Endothelial cell of umbilical vein (primary cell): Measurements from ENCODE around the gene NPFFR1. TPM values are rescaled to one million over a fixed set of nuclear protein-coding genes. Genes with fewer than 3 reads are reported as not detected.

ENCODE experiments used
- BruUV-seq: library from RNA; stranded (reverse); fragments of 400-500 nt; replicated peaks from 2 replicates; lab custom pipeline; 2021; lab: Mats Ljungman, UMichigan
- CTCF ChIA-PET: fragments of 300-600, 350-600 bp; sonication (Branson Sonifier 250); formaldehyde crosslinking; loops from one replicate; lab custom pipeline; 2021; ENCODE audit warnings: antibody characterized with exemption, inconsistent platforms; lab: Charles Lee
- POLR2A ChIA-PET: fragments of 300-600, 350-600 bp; sonication (Branson Sonifier 250); formaldehyde crosslinking; loops from one replicate; lab custom pipeline; 2021; ENCODE audit warnings: antibody characterized with exemption, inconsistent platforms; lab: Charles Lee
- DNase-seq: peaks from one replicate; pipeline ENCODE4 v3.0.0-alpha.2; 2011; ENCODE audit warnings: low read depth, low spot score
- FAIRE-seq: peaks from 2 replicates; lab custom pipeline; 2011; peaks lifted over from hg19 to GRCh38; lab: Jason Lieb, UNC
- H2AFZ ChIP-seq: 2 replicates; pipeline ENCODE4 v1.6.0; 2012; ENCODE audit warnings: low read depth, low read length, control low read depth, inconsistent platforms
- H3K27ac ChIP-seq: 2 replicates; pipeline ENCODE4 v1.5.1; 2011; ENCODE audit warnings: low read depth, mild to moderate bottlenecking, control low read depth, low read length, moderate library complexity; ENCODE audit not compliant: insufficient read depth
- H3K27me3 ChIP-seq, 2 experiments: 2 replicates each; pipeline versions ENCODE4 v1.6.0 to v1.6.1; 2011; ENCODE audit warnings: low read length in 2 of 2, mixed read lengths in 1 of 2; ENCODE audit not compliant: control insufficient read depth in 2 of 2, insufficient read depth in 2 of 2
- H3K36me3 ChIP-seq, 2 experiments: 2 replicates in 1 of 2; 3 replicates in 1 of 2; pipeline ENCODE4 v1.5.1; 2011; ENCODE audit warnings: low read length in 2 of 2, mild to moderate bottlenecking in 1 of 2, moderate library complexity in 1 of 2; ENCODE audit not compliant: control insufficient read depth in 2 of 2, insufficient read depth in 2 of 2; ENCODE audit errors: extremely low read depth in 1 of 2
- H3K4me1 ChIP-seq: 3 replicates; pipeline ENCODE4 v1.5.1; 2011; ENCODE audit warnings: mild to moderate bottlenecking, low read length; ENCODE audit not compliant: control insufficient read depth, insufficient read depth; ENCODE audit errors: extremely low read depth
- H3K4me2 ChIP-seq: 2 replicates; pipeline ENCODE4 v1.6.1; 2011; ENCODE audit warnings: low read length, control low read depth, mixed read lengths; ENCODE audit not compliant: insufficient read depth
- H3K4me3 ChIP-seq, 3 experiments: fragments of 200-600 bp in 1 of 3; sonication (generic), shearing (Covaris generic) in 1 of 3; replicated peaks in 1 of 3; 2 replicates each; pipeline ENCODE4 v1.5.1; 2011 to 2016; ENCODE audit warnings: control low read depth in 3 of 3, low read length in 3 of 3, mild to moderate bottlenecking in 2 of 3, inconsistent platforms in 1 of 3, low read depth in 1 of 3, moderate library complexity in 1 of 3; ENCODE audit not compliant: insufficient read depth in 1 of 3
- H3K79me2 ChIP-seq: 2 replicates; pipeline ENCODE4 v1.6.0; 2012; ENCODE audit warnings: low read length, inconsistent platforms; ENCODE audit not compliant: control insufficient read depth, insufficient read depth
- H3K9ac ChIP-seq: replicated peaks from 2 replicates; pipeline ENCODE3; 2011; ENCODE audit warnings: low read length, control low read depth; ENCODE audit not compliant: insufficient read depth; ENCODE audit errors: extremely low read depth
- H3K9me1 ChIP-seq: replicated peaks from 3 replicates; pipeline ENCODE4 v1.6.0; 2011; ENCODE audit warnings: mild to moderate bottlenecking, low read length; ENCODE audit not compliant: control insufficient read depth, insufficient read depth; ENCODE audit errors: extremely low read depth
- H3K9me3 ChIP-seq: replicated peaks from 2 replicates; pipeline ENCODE4 v1.5.1; 2012; ENCODE audit warnings: low read length, inconsistent platforms; ENCODE audit not compliant: control insufficient read depth, insufficient read depth
- H4K20me1 ChIP-seq: replicated peaks from 2 replicates; pipeline ENCODE3; 2011; ENCODE audit warnings: mild to moderate bottlenecking, low read length; ENCODE audit not compliant: control insufficient read depth, insufficient read depth; ENCODE audit errors: extremely low read depth
- EZH2 ChIP-seq: IDR thresholded peaks from 2 replicates; pipeline ENCODE4 v1.6.1; 2012; ENCODE audit warnings: borderline replicate concordance, low read depth, mild to moderate bottlenecking, moderate library complexity, low read length, inconsistent platforms; ENCODE audit not compliant: severe bottlenecking
- FOS ChIP-seq: IDR thresholded peaks from 2 replicates; pipeline ENCODE4 v1.6.1; 2011; ENCODE audit warnings: mild to moderate bottlenecking, low read length, moderate library complexity, borderline replicate concordance; ENCODE audit not compliant: insufficient read depth
- GATA2 ChIP-seq: IDR thresholded peaks from 2 replicates; pipeline ENCODE4 v1.7.0; 2011; ENCODE audit warnings: low read depth, mild to moderate bottlenecking, moderate library complexity, mixed read lengths, low read length; ENCODE audit not compliant: insufficient read length, insufficient read depth
- JUN ChIP-seq: IDR thresholded peaks from 2 replicates; pipeline ENCODE4 v1.6.1; 2011; ENCODE audit warnings: borderline replicate concordance, low read depth; ENCODE audit not compliant: insufficient read length, insufficient read depth
- MYC ChIP-seq: IDR thresholded peaks from one replicate; pipeline ENCODE4 v1.6.1; 2011; ENCODE audit warnings: mild to moderate bottlenecking, low read depth, low read length
- POLR2A ChIP-seq: IDR thresholded peaks from 2 replicates; pipeline ENCODE4 v1.6.1; 2012; ENCODE audit warnings: low read depth, mild to moderate bottlenecking, control low read depth, low read length
- POLR2AphosphoS5 ChIP-seq: IDR thresholded peaks from 2 replicates; pipeline ENCODE4 v1.6.1; 2012; ENCODE audit warnings: low read depth, mild to moderate bottlenecking, control low read depth, low read length, moderate library complexity; ENCODE audit not compliant: insufficient read depth
- dilution Hi-C: fragments of 300-500 bp; cut with MboI; formaldehyde crosslinking; loops from one replicate; pipeline ENCODE4 v1.15.0; 2019; ENCODE audit warnings: low sequenced_read_pairs; ENCODE audit not compliant: extremely low pct_ligation_motif_present
- intact Hi-C: fragments of 100-400 bp; cut with micrococcal nuclease; formaldehyde crosslinking; loops from one replicate; pipeline ENCODE4 v1.10.0; 2022
- polyA plus RNA-seq, 4 experiments: library from polyadenylated mRNA; depleted of rRNA in 3 of 4; stranded (reverse) in 3 of 4; unstranded in 1 of 4; fragments of >200 nt; gene quantifications; 2 replicates each; pipeline versions ENCODE4 v1.2.1 to v1.2.3, GENCODE V29; 2011 to 2012; ENCODE audit warnings: missing spikeins in 1 of 4
- total RNA-seq: library from RNA; stranded (reverse); gene quantifications from 2 replicates; pipeline ENCODE4 v1.2.3, GENCODE V29; 2021
- TF ChIP-seq, protein P1 (sequence below), 2 donors: IDR thresholded peaks; 1 replicate in 1 of 2; 2 replicates in 1 of 2; pipeline ENCODE4 v1.5.1; 2011; ENCODE audit warnings: low read length in 2 of 2, mild to moderate bottlenecking in 2 of 2, moderate library complexity in 2 of 2, control low read depth in 1 of 2, inconsistent platforms in 1 of 2, low read depth in 1 of 2; ENCODE audit not compliant: insufficient read depth in 1 of 2; ENCODE audit errors: extremely low read depth in 1 of 2
- TF ChIP-seq, protein P2 (sequence below): IDR thresholded peaks from 2 replicates; pipeline ENCODE4 v1.6.1; 2011; ENCODE audit not compliant: insufficient read depth, insufficient read length

NPFFR1 gene
- total and polyA plus RNA-seq, 2 donors (not counting 3 experiments of a cell fraction or from before 2014, with no cell fraction given): not detected

DNA sequence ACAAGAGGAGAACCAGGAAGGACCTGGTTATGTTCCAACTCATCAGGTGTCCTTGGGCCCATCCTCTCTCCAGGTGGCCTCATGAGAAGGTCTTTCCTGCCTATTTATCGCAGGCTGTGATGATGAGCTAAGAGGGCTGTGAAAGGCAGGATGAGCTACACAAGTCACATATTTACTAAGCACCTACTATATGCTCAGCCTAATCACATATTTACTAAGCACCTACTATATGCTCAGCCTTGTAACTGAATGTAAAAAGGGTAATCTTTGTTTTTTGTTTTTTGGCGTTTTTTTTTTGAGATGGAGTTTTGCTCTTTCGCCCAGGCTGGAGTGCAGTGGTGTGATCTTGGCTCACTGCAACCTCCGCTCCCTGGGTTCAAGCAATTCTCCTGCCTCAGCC is 44.2 kb upstream of the NPFFR1 start:
- CTCF ChIA-PET: interaction anchor here (1.1 kb wide), 1 partner anchor 18 kb away, joined by 3 read pairs; no protein-coding TSS in a partner anchor
- no peaks in the 10 kb centered on the region for H3K36me3 ChIP-seq
- no peak overlapping the region for H3K4me3 ChIP-seq
- no TSS peak for BruUV-seq
- no peaks in the 10 kb centered on the region for H3K79me2 ChIP-seq
- no peak overlapping the region for H3K27ac ChIP-seq
- no peak overlapping the region for H2AFZ ChIP-seq
- no peaks in the 10 kb centered on the region for H4K20me1 ChIP-seq
- intact Hi-C loops: loop anchor here (2.0 to 5.0 kb wide), 2 partner anchors 55 to 399 kb away; partner anchors contain the start of gene LRRC20
- H3K9me3 ChIP-seq: no peaks in the 10 kb centered on the region
- peaks cover 18 to 19% of the 10 kb centered on the region in 2 experiments for H3K27me3 ChIP-seq
- POLR2A ChIA-PET: no interaction called here
- H3K4me2 ChIP-seq: no peak overlapping the region
- H3K9me1 ChIP-seq: no peaks in the 10 kb centered on the region
- H3K4me1 ChIP-seq: peaks cover 8% of the 10 kb centered on the region
- no peak for TF ChIP-seq EZH2
- no peak for TF ChIP-seq FOS
- TF ChIP-seq, protein P1, sequence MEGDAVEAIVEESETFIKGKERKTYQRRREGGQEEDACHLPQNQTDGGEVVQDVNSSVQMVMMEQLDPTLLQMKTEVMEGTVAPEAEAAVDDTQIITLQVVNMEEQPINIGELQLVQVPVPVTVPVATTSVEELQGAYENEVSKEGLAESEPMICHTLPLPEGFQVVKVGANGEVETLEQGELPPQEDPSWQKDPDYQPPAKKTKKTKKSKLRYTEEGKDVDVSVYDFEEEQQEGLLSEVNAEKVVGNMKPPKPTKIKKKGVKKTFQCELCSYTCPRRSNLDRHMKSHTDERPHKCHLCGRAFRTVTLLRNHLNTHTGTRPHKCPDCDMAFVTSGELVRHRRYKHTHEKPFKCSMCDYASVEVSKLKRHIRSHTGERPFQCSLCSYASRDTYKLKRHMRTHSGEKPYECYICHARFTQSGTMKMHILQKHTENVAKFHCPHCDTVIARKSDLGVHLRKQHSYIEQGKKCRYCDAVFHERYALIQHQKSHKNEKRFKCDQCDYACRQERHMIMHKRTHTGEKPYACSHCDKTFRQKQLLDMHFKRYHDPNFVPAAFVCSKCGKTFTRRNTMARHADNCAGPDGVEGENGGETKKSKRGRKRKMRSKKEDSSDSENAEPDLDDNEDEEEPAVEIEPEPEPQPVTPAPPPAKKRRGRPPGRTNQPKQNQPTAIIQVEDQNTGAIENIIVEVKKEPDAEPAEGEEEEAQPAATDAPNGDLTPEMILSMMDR (IDR thresholded peaks at IDR 0.05; ENCODE audit: extremely low read depth in 1 of 2, insufficient read depth in 1 of 2, low read depth in 1 of 2, low read length in 2 of 2): no peak
- no peak for TF ChIP-seq POLR2A
- TF ChIP-seq, protein P2, sequence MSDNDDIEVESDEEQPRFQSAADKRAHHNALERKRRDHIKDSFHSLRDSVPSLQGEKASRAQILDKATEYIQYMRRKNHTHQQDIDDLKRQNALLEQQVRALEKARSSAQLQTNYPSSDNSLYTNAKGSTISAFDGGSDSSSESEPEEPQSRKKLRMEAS: no peak
- no peak for TF ChIP-seq GATA2
- no peak for TF ChIP-seq POLR2AphosphoS5
- no peak for TF ChIP-seq MYC
- no peak for TF ChIP-seq JUN
- no peak overlapping the region for H3K9ac ChIP-seq
- no peak for DNase-seq
- FAIRE-seq: no peak
- dilution Hi-C loops: no loop called here
